GM18498 (cell line): ENCODE data around the gene MON1B.
"Not testable (repeated sequence)": the region's sequence is repeated elsewhere in the genome, so short reads cannot be mapped to it uniquely, and the experiment has no call there.

Source experiments
- ATAC-seq: cut with Tn5 transposase; IDR thresholded peaks from one replicate; pipeline ENCODE4 v1.9.1; 2021; ENCODE audit warnings: mild to moderate bottlenecking, moderate library complexity; ENCODE audit not compliant: unreplicated experiment

Gene MON1B

GRCh38 chr16:77238593-77238992 lies 47.6 kb downstream of the MON1B start:
- no peak for ATAC-seq

GRCh38 chr16:77242471-77242870 lies 51.5 kb downstream of the MON1B start:
- not testable (repeated sequence) for ATAC-seq

- ATAC-seq = no peak
These were observed 55.2 kb downstream of the MON1B start for GRCh38 chr16:77246150-77246549.

- no peak for ATAC-seq
These were observed 59.4 kb downstream of the MON1B start for GRCh38 chr16:77250400-77250799.
